CD4-positive, CD25-positive, alpha-beta regulatory T cell (primary cell): ENCODE data around the gene SH3BP5L. TPM values are rescaled to one million over a fixed set of nuclear protein-coding genes. Genes with fewer than 3 reads are reported as not detected.

ENCODE experiments used
- ATAC-seq, 2 donors: fragments of 150-1000 bp; cut with Tn5 transposase; one replicate each; pipeline ENCODE4 v1.10.0; 2021; ENCODE audit warnings: low read depth in 2 of 2, moderate number of reproducible peaks in 2 of 2, moderate library complexity in 1 of 2
- DNase-seq, 3 donors: peaks; one replicate each; pipeline versions ENCODE4 v3.0.0 to v3.0.0-alpha.2; 2012 to 2022; ENCODE audit warnings: mixed read lengths in 1 of 3
- H3K27ac ChIP-seq: one replicate; pipeline ENCODE4 v1.7.0; 2013; ENCODE audit warnings: mild to moderate bottlenecking, low read length; ENCODE audit not compliant: insufficient read depth, poor library complexity, severe bottlenecking
- H3K27me3 ChIP-seq: one replicate; pipeline ENCODE4 v1.7.0; 2013; ENCODE audit warnings: low read length; ENCODE audit not compliant: control insufficient read depth, insufficient read depth
- H3K36me3 ChIP-seq: one replicate; pipeline ENCODE4 v1.7.0; 2013; ENCODE audit warnings: mild to moderate bottlenecking, low read length, moderate library complexity; ENCODE audit not compliant: control insufficient read depth, insufficient read depth
- H3K4me1 ChIP-seq: 2 replicates; pipeline ENCODE4 v1.7.0; 2013; ENCODE audit warnings: mild to moderate bottlenecking, low read length; ENCODE audit not compliant: insufficient read depth, control insufficient read depth, poor library complexity, severe bottlenecking
- H3K4me3 ChIP-seq: one replicate; pipeline ENCODE4 v1.7.0; 2013; ENCODE audit warnings: low read depth, mild to moderate bottlenecking, low read length, moderate library complexity
- H3K9me3 ChIP-seq, 2 experiments: 1 replicate in 1 of 2; 2 replicates in 1 of 2; pipeline ENCODE4 v1.7.0; 2013; ENCODE audit warnings: low read length in 2 of 2, mild to moderate bottlenecking in 1 of 2, moderate library complexity in 1 of 2; ENCODE audit not compliant: control insufficient read depth in 2 of 2
- H3K27ac Mint-ChIP-seq, 3 donors: one replicate each; pipeline ENCODE4 v1.8.0; 2020 to 2022; ENCODE audit warnings: mild to moderate bottlenecking in 3 of 3, mixed read lengths in 3 of 3, moderate library complexity in 2 of 3
- H3K27me3 Mint-ChIP-seq: one replicate; pipeline ENCODE4 v1.8.0; 2022; ENCODE audit warnings: mild to moderate bottlenecking, mixed read lengths
- H3K36me3 Mint-ChIP-seq: one replicate; pipeline ENCODE4 v1.8.0; 2020; ENCODE audit warnings: mixed read lengths
- H3K4me1 Mint-ChIP-seq, 4 donors: one replicate each; pipeline ENCODE4 v1.8.0; 2020 to 2022; ENCODE audit warnings: mixed read lengths in 4 of 4, mild to moderate bottlenecking in 1 of 4
- H3K4me3 Mint-ChIP-seq, 4 donors: one replicate each; pipeline ENCODE4 v1.8.0; 2020 to 2022; ENCODE audit warnings: mild to moderate bottlenecking in 4 of 4, mixed read lengths in 4 of 4, moderate library complexity in 3 of 4
- H3K9me3 Mint-ChIP-seq, 7 donors: one replicate each; pipeline ENCODE4 v1.8.0; 2020 to 2022; ENCODE audit warnings: mixed read lengths in 7 of 7, mild to moderate bottlenecking in 3 of 7, moderate library complexity in 2 of 7
- polyA plus RNA-seq, 4 donors: library from polyadenylated mRNA; unstranded; fragments of 300-500 nt; fragmentation: Illumina TruSeq; gene quantifications; one replicate each; pipeline ENCODE4 v1.2.3, GENCODE V29; 2021
- total RNA-seq: library from RNA; stranded (reverse); gene quantifications from one replicate; pipeline ENCODE4 v1.2.3, GENCODE V29; 2022

SH3BP5L gene
- total and polyA plus RNA-seq, 5 donors from 2014 or later, result 2.2 to 18.3 (median 5.0) TPM

DNA sequence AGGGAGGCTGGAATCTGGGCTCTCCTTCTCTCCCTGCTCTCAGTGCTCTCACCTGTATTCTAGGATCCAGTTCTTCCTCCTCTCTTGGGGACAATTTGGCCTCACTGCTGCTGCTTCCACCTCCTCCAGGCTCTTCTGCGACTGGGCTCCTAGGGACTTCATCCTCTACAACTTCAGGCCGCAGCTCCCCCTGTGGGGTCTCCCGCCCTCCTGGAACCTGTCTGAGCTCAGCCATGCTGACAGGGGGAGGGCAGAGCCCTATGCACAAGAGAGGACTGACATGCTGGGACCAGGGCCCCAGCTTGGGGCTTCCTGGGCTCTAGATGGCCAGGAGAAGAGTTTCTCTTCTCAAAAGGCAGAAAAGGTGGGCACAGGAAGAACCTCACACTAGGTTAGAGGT, 1.0 kb downstream of the SH3BP5L start:
- H3K36me3 ChIP-seq, result peaks cover 28% of the 10 kb centered on the region
- H3K36me3 Mint-ChIP-seq, result peaks cover 34% of the 10 kb centered on the region
- peaks cover 0 to 1% (median 0%) of the 10 kb centered on the region in 7 donors for H3K9me3 Mint-ChIP-seq
- H3K9me3 ChIP-seq, result no peaks in the 10 kb centered on the region
- peaks cover 8% of the 10 kb centered on the region for H3K27me3 Mint-ChIP-seq
- ATAC-seq (no peak), DNase-seq (no peak)
- H3K27me3 ChIP-seq, result no peaks in the 10 kb centered on the region
- no peak overlapping the region for H3K27ac ChIP-seq
- H3K4me3 ChIP-seq, result peak overlapping the region; percentile 96
- H3K4me1 Mint-ChIP-seq, result peaks cover 4 to 73% (median 53%) of the 10 kb centered on the region in 4 donors
- H3K4me3 Mint-ChIP-seq, result peak overlapping the region; percentile 95 to 99 (median 98)
- H3K4me1 ChIP-seq, result peaks cover 63% of the 10 kb centered on the region
- peak overlapping the region in 2 of 3 donors; percentile 99 for H3K27ac Mint-ChIP-seq

DNA sequence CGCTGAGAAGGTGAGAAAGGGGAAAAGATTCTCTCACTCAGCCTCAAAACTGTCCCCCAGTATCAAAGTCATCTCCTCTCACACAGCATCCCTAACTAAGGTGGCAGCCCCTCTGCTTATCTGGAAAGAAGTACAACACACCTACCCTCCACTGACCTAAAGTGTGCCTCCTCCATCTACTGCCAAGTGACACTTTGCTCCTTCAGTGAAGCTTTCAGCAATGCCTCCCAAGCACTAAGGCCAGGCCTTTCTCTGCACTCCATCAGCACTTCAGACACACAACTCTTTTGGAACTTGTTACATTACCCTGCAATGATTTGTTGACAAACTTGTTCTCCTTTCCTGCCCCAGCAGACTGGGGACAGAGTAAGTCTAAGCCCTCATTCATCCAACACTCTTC, 1.4 kb downstream of the SH3BP5L start:
- peak overlapping the region; percentile 95 to 99 (median 98) for H3K4me3 Mint-ChIP-seq
- Histone ChIP-seq H3K27me3 (no peaks in the 10 kb centered on the region), H3K4me3 (peak overlapping the region; percentile 63), H3K4me1 (peaks cover 67% of the 10 kb centered on the region), H3K9me3 (no peaks in the 10 kb centered on the region), H3K27ac (no peak overlapping the region), H3K36me3 (peaks cover 28% of the 10 kb centered on the region)
- peaks cover 0 to 1% (median 0%) of the 10 kb centered on the region in 7 donors for H3K9me3 Mint-ChIP-seq
- peaks cover 34% of the 10 kb centered on the region for H3K36me3 Mint-ChIP-seq
- no peak for DNase-seq
- H3K27ac Mint-ChIP-seq, result peak overlapping the region; percentile 82 to 99 (median 99)
- peaks cover 6 to 77% (median 54%) of the 10 kb centered on the region in 4 donors for H3K4me1 Mint-ChIP-seq
- H3K27me3 Mint-ChIP-seq, result peaks cover 8% of the 10 kb centered on the region
- ATAC-seq, result no peak

DNA sequence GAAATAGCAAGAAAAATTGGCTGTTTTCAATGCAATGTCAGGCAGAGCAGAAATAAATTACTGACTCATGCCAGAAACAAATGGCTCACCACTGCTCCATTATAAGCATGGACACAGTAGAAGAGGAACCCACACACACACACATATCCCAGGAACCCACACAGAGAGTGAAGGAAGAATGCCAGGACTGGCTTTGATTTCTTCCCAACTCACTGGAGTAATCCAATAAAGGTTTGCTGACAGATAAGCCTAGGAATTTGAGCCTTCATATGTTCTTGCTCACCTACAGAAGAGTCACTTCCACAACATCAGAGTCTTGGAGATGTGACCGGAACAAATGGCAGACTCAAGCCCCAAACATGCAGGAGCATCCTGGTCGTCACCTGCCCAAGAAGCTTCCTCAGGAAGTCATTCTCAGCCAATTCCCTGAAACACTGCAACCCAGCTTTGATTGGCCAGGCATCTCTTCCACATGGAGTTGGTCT, 2.2 kb downstream of the SH3BP5L start:
- DNase-seq (no peak), ATAC-seq (no peak)
- Mint-ChIP-seq H3K4me1 (peaks cover 12 to 84% (median 58%) of the 10 kb centered on the region in 4 donors), H3K27ac (peak overlapping the region in 2 of 3 donors; percentile 99), H3K4me3 (peak overlapping the region; percentile 95 to 99 (median 98)), H3K27me3 (peaks cover 8% of the 10 kb centered on the region), H3K9me3 (peaks cover 0 to 1% (median 0%) of the 10 kb centered on the region in 7 donors), H3K36me3 (peaks cover 39% of the 10 kb centered on the region)
- peaks cover 28% of the 10 kb centered on the region for H3K36me3 ChIP-seq
- H3K4me3 ChIP-seq, result peak overlapping the region; percentile 63
- H3K9me3 ChIP-seq, result no peaks in the 10 kb centered on the region
- peaks cover 75% of the 10 kb centered on the region for H3K4me1 ChIP-seq
- H3K27me3 ChIP-seq, result no peaks in the 10 kb centered on the region
- H3K27ac ChIP-seq, result no peak overlapping the region

GRCh38 chr1:248822148-248823032, 3.3 kb downstream of the SH3BP5L start:
- Mint-ChIP-seq H3K27me3 (peaks cover 8% of the 10 kb centered on the region), H3K4me1 (peaks cover 12 to 94% (median 68%) of the 10 kb centered on the region in 4 donors), H3K27ac (peak overlapping the region in 2 of 3 donors; percentile 20 to 38), H3K4me3 (peak overlapping the region; percentile 40 to 99 (median 77)), H3K36me3 (peaks cover 39% of the 10 kb centered on the region), H3K9me3 (peaks cover 0 to 1% (median 0%) of the 10 kb centered on the region in 7 donors)
- ATAC-seq (no peak), DNase-seq (no peak)
- H3K27me3 ChIP-seq, result no peaks in the 10 kb centered on the region
- no peak overlapping the region for H3K27ac ChIP-seq
- H3K36me3 ChIP-seq, result peaks cover 28% of the 10 kb centered on the region
- H3K9me3 ChIP-seq, result no peaks in the 10 kb centered on the region
- H3K4me3 ChIP-seq, result peak overlapping the region; percentile 63
- peaks cover 80% of the 10 kb centered on the region for H3K4me1 ChIP-seq

DNA sequence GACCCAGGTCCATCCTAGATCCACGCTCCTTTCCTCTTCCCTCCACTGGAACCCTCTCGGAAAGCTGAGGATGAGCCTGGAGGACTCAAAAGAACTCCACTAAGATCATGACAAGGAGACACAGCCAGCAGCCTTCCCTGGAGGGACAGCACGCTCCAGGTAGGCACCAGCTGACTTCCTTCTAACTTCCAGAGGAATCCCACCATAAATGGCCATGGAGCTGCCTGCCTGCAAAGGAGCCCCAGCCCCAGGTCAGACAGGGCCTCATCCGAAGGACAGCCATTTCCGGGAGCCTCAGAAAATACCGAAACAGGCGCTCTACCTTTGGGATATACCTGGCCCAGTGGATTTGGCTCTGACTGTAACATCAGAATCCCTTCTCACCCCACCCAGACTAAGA, 4.1 kb downstream of the SH3BP5L start:
- H3K27ac ChIP-seq, result no peak overlapping the region
- Mint-ChIP-seq H3K27ac (peak overlapping the region in 1 of 3 donors; percentile 31), H3K4me3 (peak overlapping the region in 3 of 4 donors; percentile 33 to 99 (median 40)), H3K36me3 (peaks cover 41% of the 10 kb centered on the region), H3K27me3 (peaks cover 6% of the 10 kb centered on the region), H3K4me1 (peaks cover 10 to 95% (median 68%) of the 10 kb centered on the region in 4 donors), H3K9me3 (no peaks in the 10 kb centered on the region)
- peaks cover 36% of the 10 kb centered on the region for H3K36me3 ChIP-seq
- no peaks in the 10 kb centered on the region for H3K27me3 ChIP-seq
- H3K4me1 ChIP-seq, result peaks cover 80% of the 10 kb centered on the region
- no peak for ATAC-seq
- no peaks in the 10 kb centered on the region for H3K9me3 ChIP-seq
- DNase-seq, result no peak
- H3K4me3 ChIP-seq, result no peak overlapping the region

- H3K9me3 Mint-ChIP-seq, result no peaks in the 10 kb centered on the region
- peak overlapping the region in 2 of 4 donors; percentile 50 to 84 for H3K4me3 Mint-ChIP-seq
- H3K36me3 ChIP-seq, result peaks cover 39% of the 10 kb centered on the region
- peaks cover 85% of the 10 kb centered on the region for H3K4me1 ChIP-seq
- H3K9me3 ChIP-seq, result no peaks in the 10 kb centered on the region
- H3K4me3 ChIP-seq, result no peak overlapping the region
- no peak for DNase-seq
- H3K4me1 Mint-ChIP-seq, result peaks cover 8 to 99% (median 69%) of the 10 kb centered on the region in 4 donors
- no peaks in the 10 kb centered on the region for H3K27me3 ChIP-seq
- H3K27me3 Mint-ChIP-seq, result peaks cover 4% of the 10 kb centered on the region
- no peak for ATAC-seq
- H3K36me3 Mint-ChIP-seq, result peaks cover 46% of the 10 kb centered on the region
- no peak overlapping the region for H3K27ac ChIP-seq
- H3K27ac Mint-ChIP-seq, result peak overlapping the region in 1 of 3 donors; percentile 31
These were observed 4.6 kb downstream of the SH3BP5L start for GRCh38 chr1:248821101-248821500.

DNA sequence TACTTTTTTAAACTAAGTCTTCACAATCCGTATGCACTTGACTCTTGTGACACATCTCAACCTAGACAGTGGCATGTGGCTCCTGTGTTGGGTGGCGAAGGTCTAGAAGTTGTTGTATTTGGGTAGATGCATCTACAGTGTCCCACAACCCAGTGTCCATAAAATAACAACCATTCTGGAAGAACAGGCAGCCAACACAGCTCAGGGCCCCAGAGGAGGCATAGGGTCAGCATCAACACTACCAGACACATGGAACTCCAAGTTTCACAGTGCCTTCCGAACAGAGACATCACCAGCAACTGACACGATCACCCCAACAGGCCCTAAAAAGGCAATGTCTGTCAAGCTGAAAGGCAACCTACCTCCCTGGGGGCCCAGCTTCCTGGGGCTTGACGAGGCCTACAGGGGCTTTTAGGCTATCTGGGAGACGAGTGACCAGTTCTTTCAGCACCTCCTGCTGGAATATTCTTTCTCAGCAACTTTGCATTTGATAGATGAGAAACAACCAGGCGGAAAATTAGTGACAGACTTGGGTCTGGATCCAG, 5.6 kb downstream of the SH3BP5L start:
- Mint-ChIP-seq H3K27ac (peak overlapping the region in 1 of 3 donors; percentile 32), H3K4me3 (peak overlapping the region in 2 of 4 donors; percentile 56 to 72), H3K9me3 (no peaks in the 10 kb centered on the region), H3K4me1 (peaks cover 8 to 97% (median 74%) of the 10 kb centered on the region in 4 donors), H3K27me3 (no peaks in the 10 kb centered on the region), H3K36me3 (peaks cover 48% of the 10 kb centered on the region)
- H3K4me1 ChIP-seq, result peaks cover 83% of the 10 kb centered on the region
- peaks cover 47% of the 10 kb centered on the region for H3K36me3 ChIP-seq
- no peak overlapping the region for H3K4me3 ChIP-seq
- H3K27me3 ChIP-seq, result no peaks in the 10 kb centered on the region
- no peak overlapping the region for H3K27ac ChIP-seq
- DNase-seq, result no peak
- ATAC-seq, result no peak
- H3K9me3 ChIP-seq, result no peaks in the 10 kb centered on the region
